Hematopoietic multipotent progenitor cell treated with erythropoietin and hydrocortisone succinate and interleukin-3 and kit ligand, for 8 days (in vitro differentiated cells): ENCODE results near the gene FXYD1.
A peak's percentile ranks its signal among the peaks of the same experiment; 100 is the strongest.
"Not testable (repeated sequence)": the region's sequence is repeated elsewhere in the genome, so short reads cannot be mapped to it uniquely, and the experiment has no call there.

Experiments
- DNase-seq: peaks from one replicate; pipeline ENCODE4 v3.0.0-alpha.2; 2015

Gene FXYD1

DNA sequence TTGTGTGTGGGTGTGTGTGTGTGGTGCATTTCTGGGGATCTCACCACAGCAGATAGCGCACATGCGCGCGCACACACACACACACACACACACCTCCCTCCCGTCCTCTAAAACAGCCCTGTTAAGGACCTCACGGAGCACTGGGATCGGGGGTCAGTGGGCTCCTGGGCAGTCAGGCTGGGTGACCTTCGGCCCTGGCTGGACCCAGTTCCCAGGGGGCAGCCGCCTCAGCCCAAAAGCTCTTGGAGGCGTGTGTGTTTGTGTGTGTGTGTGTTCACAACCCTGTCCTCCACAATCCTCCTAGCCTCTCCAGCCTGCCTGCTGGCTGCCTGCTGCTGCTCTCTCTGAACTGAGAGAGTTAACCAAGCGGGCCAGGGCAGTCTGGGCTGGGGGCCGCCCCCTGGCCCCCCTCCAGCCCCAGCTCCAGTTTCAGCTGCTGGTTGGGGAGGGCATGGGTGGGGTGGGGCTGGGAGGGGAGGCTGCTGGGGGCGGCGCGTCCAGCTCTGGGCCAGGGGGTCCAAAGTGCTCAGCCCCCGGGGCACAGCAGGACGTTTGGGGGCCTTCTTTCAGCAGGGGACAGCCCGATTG lies at the start of gene FXYD1:
FXYD1 (plus strand) TSS at position 520 of the 588 bp plus-strand sequence. CDS start 1,256 bp downstream, outside the sequence.
- DNase-seq = no peak

DNA sequence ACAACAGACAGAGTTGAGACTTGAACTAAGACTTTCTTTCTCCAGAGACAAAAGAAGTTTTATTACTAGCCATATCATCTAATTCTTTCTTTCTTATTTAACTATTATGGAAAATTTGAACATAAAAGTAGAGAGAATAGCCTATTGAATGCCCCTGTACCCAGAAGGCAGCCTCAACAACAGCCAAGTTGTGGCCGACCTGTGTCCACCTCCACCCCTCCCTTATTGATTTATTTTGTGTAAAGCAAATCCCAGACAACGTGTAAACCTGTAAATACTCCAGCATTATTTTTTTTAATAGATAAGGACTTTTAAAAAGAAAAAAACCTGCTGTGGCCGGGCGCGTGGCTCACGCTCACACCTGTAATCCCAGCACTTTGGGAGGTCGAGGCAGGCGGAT lies 49.1 kb upstream of the FXYD1 start:
- no peak for DNase-seq

DNA sequence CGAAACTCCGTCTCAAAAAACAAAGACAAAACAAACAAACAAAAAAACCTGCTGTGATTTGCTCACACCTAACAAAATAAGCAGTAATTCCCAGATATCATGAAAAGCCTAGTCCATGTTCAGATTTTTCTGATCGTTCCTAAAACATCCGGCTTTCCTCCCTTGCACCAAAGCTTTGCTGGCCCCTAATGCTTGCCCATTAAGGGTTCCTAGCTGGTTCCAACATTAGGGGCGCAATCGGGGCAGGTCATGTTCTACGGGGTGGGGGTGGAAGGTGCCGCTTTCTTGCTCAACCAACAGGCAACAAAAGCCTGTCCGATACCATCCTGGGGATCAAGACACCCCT lies 48.5 kb upstream of the FXYD1 start:
- DNase-seq = no peak

DNA sequence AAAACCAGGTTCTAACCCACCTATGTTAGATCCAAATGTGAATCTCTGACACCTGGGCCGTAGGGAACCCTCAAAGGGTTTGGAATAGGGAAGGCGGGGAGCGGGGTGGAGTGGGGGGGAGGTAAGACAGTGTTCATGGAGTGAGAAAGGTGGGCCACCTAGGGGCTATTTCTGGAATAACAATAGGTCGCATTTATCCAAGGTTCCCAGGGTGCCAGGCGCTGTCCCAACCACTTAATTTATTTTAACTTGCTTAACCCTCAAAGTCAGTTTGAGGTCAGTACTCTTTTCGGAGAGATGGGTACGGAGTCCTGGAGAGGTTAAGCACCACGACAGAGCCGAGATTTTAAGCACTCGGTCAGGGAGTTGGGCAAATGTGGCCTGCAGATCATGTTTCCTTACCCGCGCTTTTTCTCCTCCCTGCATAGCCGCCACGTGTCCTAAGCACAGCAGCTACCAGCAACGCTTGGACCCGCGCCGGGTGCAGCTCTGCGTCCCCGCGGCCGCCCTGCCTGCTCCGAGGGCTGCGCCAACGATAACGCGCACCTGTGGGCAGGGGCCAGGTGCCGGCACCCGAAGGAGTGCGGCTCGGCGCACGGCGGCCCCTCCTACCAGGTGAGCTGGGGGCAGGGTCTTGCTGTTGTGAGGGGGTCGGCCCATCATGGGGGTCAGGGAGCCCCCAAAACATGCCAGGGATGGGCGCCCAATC lies 48.0 kb upstream of the FXYD1 start:
- peak; percentile 78 for DNase-seq

DNA sequence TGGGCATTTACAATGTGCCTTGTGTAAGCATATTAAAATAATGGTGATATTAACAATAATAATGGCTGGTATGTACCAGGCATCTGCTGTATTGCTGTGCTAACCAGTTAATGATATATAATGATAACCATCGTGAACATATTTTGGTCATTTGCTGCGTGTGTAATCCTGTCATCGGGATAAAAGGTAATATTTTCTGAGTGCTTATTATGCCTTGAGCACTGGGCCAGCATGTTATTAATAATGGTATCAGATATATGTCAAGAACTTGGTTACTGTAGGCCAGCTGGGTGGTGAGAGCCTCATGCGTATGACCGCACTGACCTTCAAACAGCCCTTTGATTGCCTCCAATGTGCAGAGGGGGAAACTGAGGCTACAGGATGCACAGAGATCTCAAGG lies 45.2 kb upstream of the FXYD1 start:
- DNase-seq = no peak

DNA sequence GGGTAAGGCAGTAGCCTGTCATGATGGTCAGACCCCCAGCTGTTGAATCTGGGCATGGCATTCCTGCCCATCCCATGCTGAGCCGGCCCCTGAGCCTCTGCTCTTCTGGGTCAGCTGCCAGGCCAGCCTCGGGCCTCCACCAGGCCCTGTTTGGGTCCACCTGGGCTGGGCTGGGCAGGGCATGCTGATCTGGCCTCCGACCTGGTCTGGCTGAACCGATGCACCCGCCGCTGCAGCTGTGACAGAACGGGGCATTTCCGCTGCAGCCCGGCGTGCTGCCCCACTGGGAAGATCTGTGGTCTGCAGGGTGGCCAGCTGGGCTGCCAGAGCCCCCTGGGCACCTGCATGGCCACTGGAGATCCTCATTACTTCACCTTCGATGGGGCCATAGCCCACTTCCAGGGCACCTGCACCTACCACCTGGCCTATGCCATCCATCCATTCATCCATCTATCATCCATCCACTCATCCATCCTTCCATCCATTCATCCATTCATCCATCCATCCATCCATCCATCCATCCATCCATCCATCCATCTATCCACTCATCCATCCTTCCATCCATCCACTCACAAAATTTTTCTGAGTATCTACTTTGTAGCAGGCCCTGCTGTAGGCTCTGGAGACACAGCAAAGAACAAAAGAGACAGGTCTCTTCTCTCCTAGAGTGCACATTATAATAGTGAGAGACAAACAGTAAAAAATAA lies 44.5 kb upstream of the FXYD1 start:
- DNase-seq = no peak

DNA sequence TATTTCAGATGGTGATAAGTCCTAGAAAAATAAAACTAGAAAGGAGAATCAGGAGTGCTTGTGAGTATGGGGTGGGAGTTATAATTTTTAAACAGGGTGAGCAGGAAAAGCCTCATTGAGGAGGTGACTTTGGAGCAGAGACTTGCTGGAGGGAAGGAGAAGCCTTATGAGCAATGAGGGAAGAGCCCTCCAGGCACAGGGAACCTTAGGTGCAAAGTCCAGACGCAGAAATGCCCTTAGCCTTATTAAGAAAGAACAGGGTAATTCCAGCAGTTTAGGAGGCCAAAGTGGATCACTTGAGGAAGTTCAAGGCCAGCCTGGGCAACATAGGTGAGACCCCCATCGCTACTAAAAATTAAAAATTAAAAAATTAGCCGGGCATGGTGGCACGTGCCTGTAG lies 44.0 kb upstream of the FXYD1 start:
- DNase-seq = no peak

DNA sequence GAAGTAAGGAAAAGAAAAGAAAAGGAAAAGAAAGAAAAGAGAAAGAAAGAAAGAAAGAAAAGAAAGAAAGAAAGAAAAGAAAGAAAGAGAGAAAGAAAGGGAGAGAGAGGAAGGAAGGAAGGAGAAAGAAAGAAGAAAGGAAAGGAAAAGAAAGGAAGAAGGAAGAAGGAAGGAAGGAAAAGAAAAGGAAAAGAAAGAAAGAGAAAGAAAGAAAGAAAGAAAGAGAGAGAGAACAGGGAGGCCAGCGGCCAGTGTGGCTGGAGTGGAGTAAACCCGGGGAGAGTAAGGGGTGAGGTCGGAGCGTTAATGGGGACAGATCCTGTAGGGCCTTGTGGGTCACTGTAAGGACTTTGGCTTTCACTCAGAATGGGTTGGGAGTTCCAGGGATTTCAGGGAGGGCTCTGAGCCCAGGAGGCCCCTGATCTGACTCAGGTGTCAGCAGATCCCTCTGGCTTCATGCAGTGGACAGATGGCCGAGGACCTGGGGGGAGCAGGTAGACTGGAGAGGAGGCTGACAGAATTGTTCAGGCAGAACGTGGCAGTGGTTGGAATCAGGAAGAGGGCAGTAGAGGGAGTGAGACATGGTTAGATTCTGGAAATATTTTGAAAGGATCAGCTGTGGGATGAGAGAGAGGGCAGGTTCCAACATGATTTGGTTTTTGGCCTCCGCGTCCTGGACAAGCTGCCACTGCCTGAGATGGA lies 42.8 kb upstream of the FXYD1 start:
- no peak for DNase-seq

DNA sequence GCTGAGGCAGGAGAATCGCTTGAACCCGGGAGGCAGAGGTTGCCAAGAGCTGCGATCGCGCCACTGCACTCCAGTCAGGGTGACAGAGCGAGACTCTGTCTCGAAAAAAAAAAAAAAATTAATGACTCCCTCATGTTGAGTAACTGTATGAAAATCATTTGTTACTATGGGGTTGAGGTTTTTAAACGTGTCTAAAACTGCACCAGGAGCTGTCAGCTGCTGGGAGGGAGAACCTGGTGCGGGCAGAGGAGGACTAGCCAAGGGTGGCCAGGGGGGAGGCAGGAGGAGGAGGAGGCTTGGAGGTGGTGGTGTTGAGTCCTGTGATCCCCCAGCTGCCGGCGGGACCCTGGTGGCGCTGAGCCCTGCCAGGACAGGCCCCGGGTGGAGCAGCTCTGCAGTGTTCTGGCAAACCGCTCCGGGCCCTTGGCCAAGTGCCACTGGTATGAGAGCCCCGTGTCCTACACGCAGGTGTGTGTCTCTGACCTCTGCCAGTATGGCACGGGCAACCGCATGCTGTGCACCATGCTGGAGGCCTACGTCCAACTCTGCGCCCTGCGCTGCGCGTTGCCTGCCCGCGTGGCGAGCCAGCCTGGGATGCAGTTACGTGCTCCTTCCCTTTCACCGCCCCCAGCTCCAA lies 40.1 kb upstream of the FXYD1 start:
- no peak for DNase-seq

DNA sequence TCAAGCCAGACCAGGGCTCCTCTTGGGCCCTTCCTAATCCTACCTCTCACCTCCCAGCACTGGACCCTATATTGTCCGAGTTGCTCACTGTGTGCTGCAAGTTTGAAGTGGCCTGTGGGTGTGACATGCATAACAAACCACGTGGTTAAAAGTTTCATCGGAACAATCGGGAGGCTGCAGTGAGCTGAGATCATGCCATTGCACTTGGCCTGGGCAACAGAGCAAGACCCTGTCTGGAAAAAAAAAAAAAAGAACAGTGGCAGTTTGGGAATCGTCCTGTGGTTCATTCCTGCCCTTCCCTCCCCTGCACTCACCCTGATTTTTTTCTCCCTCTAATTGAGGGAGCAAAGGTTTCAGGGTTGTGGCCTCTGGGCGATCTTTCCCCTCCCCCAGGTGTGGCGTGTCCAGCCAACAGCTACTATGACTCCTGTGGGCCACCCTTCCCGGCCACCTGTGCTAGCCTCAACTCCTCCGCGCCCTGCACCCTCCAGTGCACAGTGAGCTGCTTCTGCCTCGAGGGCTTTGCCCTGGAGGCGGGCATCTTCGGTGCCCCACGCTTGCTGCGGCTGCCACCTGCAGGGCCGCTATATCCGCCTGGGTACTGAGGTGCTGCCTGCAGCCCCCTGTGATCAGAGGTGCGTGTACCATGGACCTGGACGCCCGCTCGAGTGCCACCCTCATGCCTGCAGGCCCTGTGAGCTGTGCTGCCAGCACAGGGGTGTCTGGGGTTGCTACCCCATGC lies 39.3 kb upstream of the FXYD1 start:
- no peak for DNase-seq

DNA sequence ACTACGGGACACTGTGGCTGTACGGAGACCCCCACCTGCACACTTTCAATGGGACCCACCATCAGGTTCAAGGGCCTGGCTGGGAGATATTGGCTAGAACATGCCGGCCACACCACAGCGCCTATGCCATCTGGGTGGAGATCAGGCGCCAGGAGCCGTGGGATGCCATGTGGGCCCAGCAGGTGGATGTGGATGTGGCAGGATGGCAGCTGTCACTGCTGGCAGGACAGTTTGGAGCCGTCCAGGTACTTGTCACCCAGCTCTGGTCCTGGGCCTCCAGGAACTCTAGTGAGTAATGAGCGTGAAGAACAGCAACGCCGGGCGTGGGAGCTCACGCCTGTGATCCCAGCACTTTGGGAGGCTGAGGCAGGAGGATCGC lies 38.7 kb upstream of the FXYD1 start:
- no peak for DNase-seq

DNA sequence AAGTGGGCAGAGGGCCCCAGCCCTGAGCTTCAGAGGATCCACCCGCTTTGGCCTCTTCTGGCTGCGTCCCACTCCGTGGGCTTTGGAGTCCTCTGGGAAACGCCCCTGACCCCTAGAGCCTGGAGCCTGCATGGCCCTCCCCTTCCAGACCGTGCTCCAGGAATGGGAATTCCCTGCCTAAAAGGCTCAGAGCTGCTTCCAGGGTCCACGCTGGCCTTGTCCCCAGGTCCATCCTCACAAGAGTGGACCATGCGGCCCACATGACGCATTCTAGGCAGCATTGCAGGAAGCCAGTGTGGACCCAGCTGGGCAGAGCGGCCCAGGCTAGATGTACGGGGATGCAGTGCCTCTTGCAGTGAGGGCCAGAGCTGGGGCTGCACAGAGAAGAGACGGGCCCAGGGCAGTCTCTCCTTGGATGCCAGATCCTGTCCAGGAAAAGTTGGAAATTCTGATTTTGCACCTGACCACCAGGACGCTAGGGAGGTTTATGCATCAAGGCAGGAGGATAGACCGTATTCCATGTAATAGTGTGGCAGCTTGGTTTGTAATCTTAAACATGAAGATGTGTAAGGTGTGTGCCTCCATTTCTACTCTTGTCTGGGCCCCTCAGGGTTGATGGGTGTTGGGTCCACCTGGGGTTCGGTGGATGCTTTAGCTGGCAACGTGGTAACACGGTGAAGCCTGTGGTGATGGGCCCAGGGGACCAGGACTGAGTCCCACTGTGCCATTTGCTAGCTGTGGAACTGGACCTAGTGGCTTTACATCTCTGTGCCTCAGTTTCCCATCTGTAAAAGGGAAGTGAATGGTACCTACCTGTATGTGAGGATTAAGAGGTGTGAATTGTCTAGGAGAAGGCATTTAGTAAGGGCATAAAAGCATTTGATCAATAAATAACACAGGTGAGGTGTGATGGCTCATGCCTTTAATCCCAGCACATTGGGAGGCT lies 37.8 kb upstream of the FXYD1 start:
- no peak for DNase-seq

DNA sequence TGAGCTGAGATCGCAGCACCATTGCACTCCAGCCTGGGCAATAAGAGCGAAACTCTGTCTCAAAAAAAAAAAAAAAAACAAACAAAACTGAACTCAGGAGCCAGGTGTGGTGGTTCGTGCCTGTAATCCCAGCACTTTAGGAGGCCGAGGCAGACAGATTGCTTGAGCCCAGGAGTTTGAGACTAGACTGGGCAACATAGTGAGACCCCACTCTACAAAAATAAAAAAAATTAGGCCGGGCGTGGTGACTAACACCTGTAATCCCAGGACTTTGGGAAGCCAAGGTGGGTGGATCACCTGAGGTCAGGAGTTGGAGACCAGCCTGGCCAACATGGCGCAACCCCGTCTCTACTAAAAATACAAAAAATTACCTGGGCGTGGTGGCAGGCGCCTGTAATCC lies 36.7 kb upstream of the FXYD1 start:
- DNase-seq = not testable (repeated sequence)

DNA sequence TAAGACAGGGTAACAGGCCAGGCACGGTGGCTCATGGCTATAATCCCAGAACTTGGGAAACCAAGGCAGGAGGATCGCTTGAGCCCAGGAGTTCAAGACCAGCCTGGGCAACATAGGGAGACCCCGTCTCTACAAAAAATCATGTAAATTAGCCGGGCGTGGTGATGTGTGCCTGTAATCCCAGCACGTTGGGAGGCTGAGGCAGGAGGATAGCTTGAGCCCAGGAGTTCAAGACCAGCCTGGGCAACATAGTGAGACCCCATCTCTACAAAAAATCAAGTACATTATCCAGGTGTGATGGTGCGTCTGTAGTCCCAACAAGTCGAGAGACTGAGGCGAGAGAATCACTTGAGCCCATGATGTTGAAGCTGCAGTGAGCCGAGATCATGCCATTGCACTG lies 35.0 kb upstream of the FXYD1 start:
- DNase-seq = not testable (repeated sequence)

DNA sequence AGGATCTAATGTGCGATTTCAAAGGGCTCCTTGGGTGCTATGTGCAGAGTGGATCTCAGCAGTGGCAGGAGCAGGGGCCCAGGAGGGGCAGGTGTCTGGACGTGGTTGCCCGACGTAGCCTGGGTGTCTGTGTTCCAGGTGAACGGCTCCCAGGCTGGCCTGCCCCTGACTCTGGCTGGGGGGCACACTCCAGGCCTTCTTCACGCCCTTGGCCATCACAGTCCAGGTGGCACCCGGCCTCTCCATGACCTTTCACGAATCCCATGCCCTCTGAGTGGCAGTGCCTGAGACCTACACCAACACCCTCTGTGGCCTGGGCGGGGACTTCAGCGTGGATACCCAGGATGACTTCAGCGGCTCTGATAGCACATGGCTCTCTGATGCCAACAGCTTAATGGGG lies 34.3 kb upstream of the FXYD1 start:
- DNase-seq = no peak

DNA sequence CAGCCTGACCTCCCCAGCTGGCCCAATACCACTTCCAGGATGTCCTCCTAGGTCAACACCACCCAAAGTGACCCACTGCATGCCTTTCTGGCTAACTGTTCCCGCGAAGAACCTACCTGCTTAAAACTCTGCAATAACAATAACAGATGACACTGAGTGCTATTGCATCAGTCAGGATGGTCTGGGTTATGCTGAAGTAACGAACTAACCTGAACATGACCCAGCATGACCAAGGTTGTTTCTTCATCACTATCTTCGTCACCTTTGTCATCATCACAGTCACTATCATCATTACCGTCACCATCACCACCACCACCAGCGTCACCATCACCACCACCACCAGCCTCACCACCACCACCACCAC lies 33.6 kb upstream of the FXYD1 start:
- DNase-seq = no peak

DNA sequence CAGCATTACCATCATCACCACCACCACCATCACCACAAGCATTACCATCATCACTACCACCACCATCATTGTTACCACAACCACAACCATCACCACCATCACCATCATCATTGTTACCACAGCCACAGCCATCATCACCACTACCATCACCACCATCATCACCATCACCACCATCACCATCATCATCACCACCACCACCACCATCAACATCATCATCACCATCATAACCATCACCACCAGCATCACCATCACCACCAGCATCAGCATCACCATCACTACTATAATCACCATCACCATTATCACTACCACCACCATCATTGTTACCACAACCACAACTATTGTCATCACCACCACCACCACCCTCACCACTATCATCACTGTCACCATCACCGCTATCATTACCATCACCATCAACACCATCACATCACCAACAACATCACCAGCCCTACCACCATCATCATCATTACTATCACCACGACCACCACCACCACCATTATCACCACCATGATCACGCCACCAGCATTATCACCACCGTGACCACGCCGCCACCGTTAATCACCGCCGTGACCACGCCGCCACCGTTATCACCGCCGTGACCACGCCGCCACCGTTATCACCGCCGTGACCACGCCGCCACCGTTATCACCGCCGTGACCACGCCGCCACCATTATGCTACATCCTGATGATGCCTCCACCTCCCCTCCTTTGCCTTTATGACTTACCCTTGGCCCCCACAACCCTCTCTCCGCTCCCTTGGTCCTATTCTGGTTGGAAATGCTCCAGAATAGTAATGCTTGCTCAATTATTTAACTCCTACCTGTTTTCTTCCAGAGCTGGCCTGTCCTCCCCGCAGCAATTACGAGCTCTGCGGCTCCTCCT lies 33.0 kb upstream of the FXYD1 start:
- no peak for DNase-seq

DNA sequence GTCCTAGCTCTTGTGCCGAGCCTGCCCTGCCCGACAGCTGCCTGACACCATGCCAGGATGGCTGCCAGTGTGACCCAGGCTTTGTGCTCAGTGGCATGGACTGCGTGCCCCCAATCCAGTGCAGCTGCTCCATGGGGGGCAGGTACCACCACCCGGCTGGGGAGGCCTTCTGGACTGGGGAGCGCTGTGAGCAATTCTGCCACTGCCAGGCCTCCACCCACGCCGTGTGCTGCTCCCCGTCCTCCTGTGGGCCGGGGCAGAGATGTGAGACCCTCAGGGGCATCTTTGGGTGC lies 32.4 kb upstream of the FXYD1 start:
- DNase-seq = no peak

DNA sequence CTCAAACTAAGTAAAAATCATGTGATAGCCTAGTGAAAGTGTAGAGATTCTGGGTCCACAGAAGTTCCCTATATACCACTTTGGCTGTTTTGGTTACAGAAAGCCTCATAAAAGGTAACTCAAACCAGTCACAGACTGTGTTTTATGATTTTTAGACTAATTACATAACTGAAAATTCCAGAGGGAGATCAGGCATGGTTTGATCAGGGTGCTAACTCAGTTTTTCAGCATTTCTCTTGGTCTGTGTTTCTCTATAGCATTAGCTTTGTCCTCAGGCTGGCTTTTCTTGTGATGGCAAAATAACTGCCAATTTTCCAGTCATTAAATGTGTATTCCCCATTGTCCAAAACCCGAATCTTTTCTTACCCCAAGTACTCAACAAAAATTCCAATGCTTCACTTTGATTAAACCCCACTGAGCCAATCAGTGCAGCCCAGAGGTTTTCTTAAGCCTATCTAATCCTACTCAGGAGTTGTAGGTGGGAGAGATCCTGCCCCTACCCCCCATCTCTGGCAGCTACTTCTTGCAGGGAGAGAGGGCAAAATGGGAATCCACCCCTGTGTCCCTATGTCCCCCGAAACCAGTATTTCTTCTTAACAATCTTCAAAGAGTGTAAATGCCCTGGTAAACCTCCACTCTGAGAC lies 31.6 kb upstream of the FXYD1 start:
- no peak for DNase-seq

DNA sequence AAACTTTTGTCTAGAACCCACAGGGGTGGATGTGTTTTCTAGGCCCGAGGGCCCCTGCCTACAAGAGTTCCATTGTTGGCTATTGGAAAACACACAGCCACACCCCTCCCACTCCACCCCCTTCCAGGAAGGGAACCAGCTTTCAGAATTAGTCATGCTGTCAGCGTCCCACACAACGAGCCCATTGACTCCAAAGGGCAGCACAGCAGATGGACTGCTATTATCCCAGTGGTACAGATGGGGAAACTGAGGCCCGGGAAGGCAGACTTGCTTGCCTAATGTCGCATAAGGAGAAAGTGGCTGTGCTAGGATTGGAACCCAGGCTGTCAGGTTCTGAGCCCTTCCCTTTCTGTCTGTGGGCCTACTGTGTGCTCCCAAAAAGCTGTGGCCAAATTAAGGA lies 31.1 kb upstream of the FXYD1 start:
- DNase-seq = no peak
